Liver (tissue), 9 donors: ENCODE measurements around the gene VEGFB. TPM values are rescaled to one million over a fixed set of nuclear protein-coding genes. Genes with fewer than 3 reads are reported as not detected.

Source experiments
- DNase-seq: peaks from one replicate; pipeline ENCODE4 v3.0.0-alpha.2; 2017; ENCODE audit warnings: low spot score
- H3K27ac ChIP-seq, 2 donors: one replicate each; pipeline ENCODE4 v1.7.0; 2013; ENCODE audit warnings: inconsistent platforms in 2 of 2, low read length in 2 of 2, control low read depth in 1 of 2, low read depth in 1 of 2, mild to moderate bottlenecking in 1 of 2
- H3K27me3 ChIP-seq, 4 donors: one replicate each; pipeline versions ENCODE4 v1.6.1 to v1.7.0; 2013; ENCODE audit warnings: low read length in 3 of 4, inconsistent platforms in 1 of 4, mild to moderate bottlenecking in 1 of 4, moderate library complexity in 1 of 4; ENCODE audit not compliant: control insufficient read depth in 4 of 4, insufficient read depth in 4 of 4
- H3K36me3 ChIP-seq, 4 donors: one replicate each; pipeline versions ENCODE4 v1.6.1 to v1.7.0; 2013; ENCODE audit warnings: low read length in 3 of 4, mild to moderate bottlenecking in 3 of 4, low read depth in 1 of 4, moderate library complexity in 1 of 4; ENCODE audit not compliant: control insufficient read depth in 4 of 4, insufficient read depth in 3 of 4
- H3K4me1 ChIP-seq, 4 donors: one replicate each; pipeline versions ENCODE4 v1.6.1 to v1.7.0; 2013; ENCODE audit warnings: low read length in 3 of 4, mild to moderate bottlenecking in 3 of 4, moderate library complexity in 1 of 4; ENCODE audit not compliant: control insufficient read depth in 4 of 4, insufficient read depth in 4 of 4
- H3K4me3 ChIP-seq, 3 donors: one replicate each; pipeline versions ENCODE4 v1.6.1 to v1.7.0; 2013; ENCODE audit warnings: low read length in 3 of 3, control low read depth in 1 of 3, low read depth in 1 of 3, mild to moderate bottlenecking in 1 of 3
- H3K9ac ChIP-seq, 2 donors: one replicate each; pipeline ENCODE4 v1.7.0; 2013; ENCODE audit warnings: low read length in 2 of 2, mild to moderate bottlenecking in 2 of 2, moderate library complexity in 2 of 2, control low read depth in 1 of 2, low read depth in 1 of 2
- H3K9me3 ChIP-seq, 4 donors: one replicate each; pipeline versions ENCODE4 v1.6.1 to v1.7.0; 2013; ENCODE audit warnings: low read length in 3 of 4; ENCODE audit not compliant: control insufficient read depth in 4 of 4
- CTCF ChIP-seq: fragments of 150-350 bp; IDR thresholded peaks from 2 replicates; pipeline ENCODE4 v1.5.1; 2017; ENCODE audit warnings: improper control_type of control experiment, low read depth, low read length; ENCODE audit not compliant: missing input control
- EGR1 ChIP-seq, 2 donors: IDR thresholded peaks; 2 replicates each; pipeline ENCODE4 v1.6.1; 2016 to 2018; ENCODE audit warnings: antibody characterized with exemption in 2 of 2, low read depth in 2 of 2
- FOXA1 ChIP-seq: IDR thresholded peaks from 2 replicates; pipeline ENCODE4 v1.6.1; 2016; ENCODE audit warnings: antibody characterized with exemption
- FOXA2 ChIP-seq: IDR thresholded peaks from 2 replicates; pipeline ENCODE4 v1.6.1; 2016; ENCODE audit warnings: antibody characterized with exemption
- GABPA ChIP-seq, 2 donors: IDR thresholded peaks in 1 of 2; conservative IDR thresholded peaks in 1 of 2; 2 replicates each; pipeline ENCODE4 v1.6.1; 2016; ENCODE audit warnings: antibody characterized with exemption in 2 of 2, mild to moderate bottlenecking in 1 of 2, moderate library complexity in 1 of 2
- HNF4A ChIP-seq, 2 donors: conservative IDR thresholded peaks; 2 replicates each; pipeline ENCODE4 v1.6.1; 2016; ENCODE audit warnings: antibody characterized with exemption in 2 of 2, mild to moderate bottlenecking in 2 of 2
- HNF4G ChIP-seq: IDR thresholded peaks from 2 replicates; pipeline ENCODE4 v1.6.1; 2016; ENCODE audit warnings: antibody characterized with exemption
- JUND ChIP-seq, 2 donors: IDR thresholded peaks; 2 replicates each; pipeline ENCODE4 v1.6.1; 2016; ENCODE audit warnings: antibody characterized with exemption in 2 of 2
- NR2F2 ChIP-seq: IDR thresholded peaks from 2 replicates; pipeline ENCODE4 v1.6.1; 2016; ENCODE audit warnings: antibody characterized with exemption
- RAD21 ChIP-seq, 2 donors: IDR thresholded peaks; 2 replicates each; pipeline ENCODE4 v1.6.1; 2016; ENCODE audit warnings: antibody characterized with exemption in 2 of 2, mild to moderate bottlenecking in 2 of 2
- REST ChIP-seq: IDR thresholded peaks from 2 replicates; pipeline ENCODE4 v1.6.1; 2016; ENCODE audit warnings: antibody characterized with exemption, mild to moderate bottlenecking
- SP1 ChIP-seq: IDR thresholded peaks from 2 replicates; pipeline ENCODE4 v1.6.1; 2018; ENCODE audit warnings: antibody characterized with exemption, mild to moderate bottlenecking
- TAF1 ChIP-seq: conservative IDR thresholded peaks from 2 replicates; pipeline ENCODE4 v1.6.1; 2016; ENCODE audit warnings: antibody characterized with exemption, mild to moderate bottlenecking
- YY1 ChIP-seq: IDR thresholded peaks from 2 replicates; pipeline ENCODE4 v1.6.1; 2016; ENCODE audit warnings: antibody characterized with exemption, mild to moderate bottlenecking
- WGBS: extraction: QIAGEN DNeasy Blood & Tissue Kit; methylation state at CpG from one replicate; pipeline ENCODE4 v1.1.7; 2013; 5-methylcytosine and 5-hydroxymethylcytosine counted together
- polyA plus RNA-seq, 2 donors: library from polyadenylated mRNA; stranded (reverse) in 1 of 2; unstranded in 1 of 2; fragments of 200-250 nt in 1 of 2; fragments of >200 nt in 1 of 2; fragmentation: Nextera tagmentation in 1 of 2; extraction: Ambion mirVana in 1 of 2; gene quantifications; one replicate each; pipeline versions ENCODE4 v1.2.1 to v1.2.3, GENCODE V29; 2013 to 2015
- total RNA-seq, 2 donors: library from RNA; depleted of rRNA; stranded (reverse); fragments of >200 nt; gene quantifications; one replicate each; pipeline ENCODE4 v1.2.3, GENCODE V29; 2014
- TF ChIP-seq, protein P1 (sequence below): IDR thresholded peaks from 2 replicates; pipeline ENCODE4 v1.6.1; 2016; ENCODE audit warnings: antibody characterized with exemption
- TF ChIP-seq, protein P2 (sequence below): IDR thresholded peaks from 2 replicates; pipeline ENCODE4 v1.6.1; 2016; ENCODE audit warnings: antibody characterized with exemption
- donor health status: healthy.
- donor health status: healthy.
- donor health status: healthy.
- donor health status: healthy.
- donor health status: healthy.

VEGFB gene
- total and polyA plus RNA-seq, 4 donors = 3.6 to 17.3 (median 10.7) TPM

GRCh38 chr11:64251753-64252002 lies 17.3 kb downstream of the VEGFB start:
- no peaks in the 10 kb centered on the region for H3K9me3 ChIP-seq
- TF ChIP-seq RAD21 (IDR thresholded peaks at IDR 0.05) (no peak), GABPA (IDR thresholded peaks at IDR 0.05 in 1 of 2, conservative IDR thresholded peaks at IDR 0.05 in 1 of 2) (no peak), JUND (IDR thresholded peaks at IDR 0.05) (no peak), TAF1 (no peak), FOXA2 (no peak), SP1 (no peak), NR2F2 (no peak), HNF4A (conservative IDR thresholded peaks at IDR 0.05) (no peak), EGR1 (IDR thresholded peaks at IDR 0.05; ENCODE audit: low read depth in 2 of 2) (no peak)
- TF ChIP-seq, protein P1, sequence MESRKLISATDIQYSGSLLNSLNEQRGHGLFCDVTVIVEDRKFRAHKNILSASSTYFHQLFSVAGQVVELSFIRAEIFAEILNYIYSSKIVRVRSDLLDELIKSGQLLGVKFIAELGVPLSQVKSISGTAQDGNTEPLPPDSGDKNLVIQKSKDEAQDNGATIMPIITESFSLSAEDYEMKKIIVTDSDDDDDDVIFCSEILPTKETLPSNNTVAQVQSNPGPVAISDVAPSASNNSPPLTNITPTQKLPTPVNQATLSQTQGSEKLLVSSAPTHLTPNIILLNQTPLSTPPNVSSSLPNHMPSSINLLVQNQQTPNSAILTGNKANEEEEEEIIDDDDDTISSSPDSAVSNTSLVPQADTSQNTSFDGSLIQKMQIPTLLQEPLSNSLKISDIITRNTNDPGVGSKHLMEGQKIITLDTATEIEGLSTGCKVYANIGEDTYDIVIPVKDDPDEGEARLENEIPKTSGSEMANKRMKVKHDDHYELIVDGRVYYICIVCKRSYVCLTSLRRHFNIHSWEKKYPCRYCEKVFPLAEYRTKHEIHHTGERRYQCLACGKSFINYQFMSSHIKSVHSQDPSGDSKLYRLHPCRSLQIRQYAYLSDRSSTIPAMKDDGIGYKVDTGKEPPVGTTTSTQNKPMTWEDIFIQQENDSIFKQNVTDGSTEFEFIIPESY = no peak
- peaks cover 0 to 8% (median 3%) of the 10 kb centered on the region in 4 donors for H3K36me3 ChIP-seq
- no peaks in the 10 kb centered on the region for H3K27me3 ChIP-seq
- peak overlapping the region; percentile 36 to 67 (median 51) for H3K4me3 ChIP-seq
- H3K4me1 ChIP-seq = peaks cover 10 to 49% (median 38%) of the 10 kb centered on the region in 4 donors
- DNase-seq = no peak
- H3K27ac ChIP-seq = no peak overlapping the region
- peak overlapping the region in 1 of 2 donors; percentile 63 for H3K9ac ChIP-seq
- 2% methylated on average over 18 of the region's 18 CpGs for WGBS

DNA sequence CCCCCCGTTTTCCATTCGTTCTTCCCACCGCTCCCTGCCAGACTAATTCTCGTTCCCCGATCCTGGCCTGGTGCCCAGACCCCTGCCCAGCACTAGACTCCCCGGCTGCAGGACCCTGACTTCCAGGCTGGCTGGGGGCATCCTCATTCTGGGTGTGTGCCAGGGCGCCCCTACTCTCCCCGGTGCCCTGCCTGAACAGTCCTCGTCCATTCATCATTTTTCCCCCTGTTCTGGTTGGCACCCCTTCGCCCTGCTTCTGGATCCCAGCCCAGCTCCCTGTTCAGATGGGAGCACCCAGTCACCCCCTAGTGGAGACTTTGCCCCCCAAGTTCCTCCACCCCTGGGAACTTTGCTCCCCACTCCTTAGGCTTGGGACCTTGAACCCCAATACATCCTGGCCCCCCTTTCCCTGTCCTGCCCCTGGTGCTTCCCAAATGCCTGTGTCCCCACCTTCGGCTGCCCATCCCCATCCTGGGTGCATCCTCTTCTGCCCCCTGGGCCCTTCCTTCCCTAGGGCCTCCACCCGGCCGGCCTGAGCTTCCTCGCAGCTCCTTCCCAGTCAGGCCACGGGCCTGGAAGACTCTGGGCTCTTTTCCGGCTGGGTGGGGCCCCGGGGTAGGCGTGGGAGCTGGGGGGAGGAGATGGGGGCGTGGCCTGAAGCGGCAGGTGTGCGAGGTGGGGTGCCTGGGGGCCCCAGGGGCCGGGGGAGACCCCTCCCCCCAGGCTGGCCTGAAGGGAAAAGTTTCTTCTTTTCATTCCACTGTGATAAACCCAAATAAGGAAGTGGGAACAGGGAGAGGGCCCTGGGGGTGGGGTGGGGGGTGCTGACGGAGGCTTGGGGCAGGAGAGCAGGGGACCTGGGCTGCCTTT lies 17.9 kb downstream of the VEGFB start:
- peaks cover 0 to 9% (median 3%) of the 10 kb centered on the region in 4 donors for H3K36me3 ChIP-seq
- H3K27ac ChIP-seq = no peak overlapping the region
- H3K9me3 ChIP-seq = no peaks in the 10 kb centered on the region
- 30% methylated on average over 23 of the region's 23 CpGs for WGBS
- TF ChIP-seq RAD21 (IDR thresholded peaks at IDR 0.05) (no peak), EGR1 (IDR thresholded peaks at IDR 0.05; ENCODE audit: low read depth in 2 of 2) (no peak), FOXA2 (no peak), CTCF (no peak), HNF4G (no peak)
- TF ChIP-seq, protein P2, sequence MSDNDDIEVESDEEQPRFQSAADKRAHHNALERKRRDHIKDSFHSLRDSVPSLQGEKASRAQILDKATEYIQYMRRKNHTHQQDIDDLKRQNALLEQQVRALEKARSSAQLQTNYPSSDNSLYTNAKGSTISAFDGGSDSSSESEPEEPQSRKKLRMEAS = no peak
- peak overlapping the region in 1 of 2 donors; percentile 63 for H3K9ac ChIP-seq
- no peak for DNase-seq
- H3K27me3 ChIP-seq = no peaks in the 10 kb centered on the region
- H3K4me1 ChIP-seq = peaks cover 10 to 44% (median 34%) of the 10 kb centered on the region in 4 donors
- H3K4me3 ChIP-seq = peak overlapping the region; percentile 36 to 67 (median 51)

- 88% methylated on average over 8 of the region's 8 CpGs for WGBS
- H3K9ac ChIP-seq = no peak overlapping the region
- peaks cover 5 to 36% (median 28%) of the 10 kb centered on the region in 4 donors for H3K4me1 ChIP-seq
- no peak overlapping the region for H3K27ac ChIP-seq
- peaks cover 0 to 9% (median 3%) of the 10 kb centered on the region in 4 donors for H3K36me3 ChIP-seq
- H3K4me3 ChIP-seq = no peak overlapping the region
- no peaks in the 10 kb centered on the region for H3K27me3 ChIP-seq
- DNase-seq = no peak
- H3K9me3 ChIP-seq = no peaks in the 10 kb centered on the region
- TF ChIP-seq GABPA (IDR thresholded peaks at IDR 0.05 in 1 of 2, conservative IDR thresholded peaks at IDR 0.05 in 1 of 2) (no peak), YY1 (no peak), RAD21 (IDR thresholded peaks at IDR 0.05) (no peak), REST (no peak), HNF4A (conservative IDR thresholded peaks at IDR 0.05) (no peak), TAF1 (no peak), FOXA2 (no peak), NR2F2 (no peak), CTCF (no peak), FOXA1 (no peak)
- TF ChIP-seq, protein P2 = no peak
These were observed 18.7 kb downstream of the VEGFB start for GRCh38 chr11:64253043-64253442.
